ENCODE measurements around the gene HDAC11. TPM values are rescaled to one million over a fixed set of nuclear protein-coding genes. Genes with fewer than 3 reads are reported as not detected.
A peak's percentile ranks its signal among the peaks of the same experiment; 100 is the strongest.
"Not testable (repeated sequence)": the region's sequence is repeated elsewhere in the genome, so short reads cannot be mapped to it uniquely, and the experiment has no call there.

The HDAC11 gene
- total and polyA plus RNA-seq, 2 donors (not counting 1 experiment from before 2014, with no cell fraction given): 5.2 to 23.1 TPM

- Histone ChIP-seq H4K20me1 (ENCODE audit: control insufficient read depth, extremely low read depth, insufficient read depth, low read length) (no peaks in the 10 kb centered on the region), H3K4me1 (ENCODE audit: control insufficient read depth, extremely low read depth, insufficient read depth, low read length) (no peaks in the 10 kb centered on the region), H3K79me2 (ENCODE audit: control insufficient read depth, insufficient read depth, low read length) (no peaks in the 10 kb centered on the region), H3K4me3 (replicated peaks in 1 of 4; ENCODE audit: control extremely low read depth in 1 of 4, insufficient read depth in 1 of 4, low read depth in 3 of 4, low read length in 4 of 4) (no peak overlapping the region), H3K4me2 (ENCODE audit: extremely low read depth, insufficient read depth, low read length) (no peak overlapping the region), H3K9ac (ENCODE audit: insufficient read depth, low read length) (no peak overlapping the region), H3K36me3 (ENCODE audit: control insufficient read depth, insufficient read depth, low read length) (no peaks in the 10 kb centered on the region), H2AFZ (ENCODE audit: low read length) (no peak overlapping the region), H3K27me3 (ENCODE audit: control insufficient read depth, insufficient read depth, low read length) (no peaks in the 10 kb centered on the region), H3K27ac (ENCODE audit: insufficient read depth, low read length) (no peak overlapping the region), H3K9me3 (ENCODE audit: control insufficient read depth, insufficient read depth, low read depth, low read length) (no peaks in the 10 kb centered on the region)
- TF ChIP-seq EZH2 (IDR thresholded peaks at IDR 0.05; ENCODE audit: low read length, missing control alignments) (no peak), CTCF (conservative IDR thresholded peaks at IDR 0.05 in 1 of 2, IDR thresholded peaks at IDR 0.05 in 1 of 2; ENCODE audit: low read depth in 1 of 2, low read length in 2 of 2) (no peak)
- DNase-seq (ENCODE audit: low read depth in 2 of 2): peak in 1 of 2 donors; percentile 23
Observed at GRCh38 chr3:13498354-13499060, 18.4 kb downstream of the HDAC11 start.

DNA sequence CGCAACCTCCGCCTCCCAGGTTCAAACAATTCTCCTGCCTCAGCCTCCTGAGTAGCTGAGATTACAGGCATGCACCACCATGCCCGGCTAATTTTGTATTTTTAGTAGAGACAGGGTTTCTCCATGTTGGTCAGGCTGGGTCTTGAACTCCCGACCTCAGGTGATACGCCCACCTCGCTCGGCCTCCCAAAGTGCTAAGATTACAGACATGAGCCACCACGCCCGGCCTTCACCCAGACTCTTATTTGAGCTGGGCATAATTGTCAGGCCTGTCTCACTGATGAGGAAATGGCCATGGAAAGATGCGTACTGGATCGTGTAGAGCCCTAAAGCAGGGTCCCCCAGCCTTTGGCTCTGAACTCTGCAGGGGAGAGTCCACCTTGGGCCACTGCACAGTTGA, 19.1 kb downstream of the HDAC11 start:
- DNase-seq (ENCODE audit: low read depth in 2 of 2); H3K27ac ChIP-seq (ENCODE audit: insufficient read depth, low read length); H3K4me2 ChIP-seq (ENCODE audit: extremely low read depth, insufficient read depth, low read length); H3K36me3 ChIP-seq (ENCODE audit: control insufficient read depth, insufficient read depth, low read length); H3K9ac ChIP-seq (ENCODE audit: insufficient read depth, low read length); H3K4me1 ChIP-seq (ENCODE audit: control insufficient read depth, extremely low read depth, insufficient read depth, low read length); H3K79me2 ChIP-seq (ENCODE audit: control insufficient read depth, insufficient read depth, low read length); H3K9me3 ChIP-seq (ENCODE audit: control insufficient read depth, insufficient read depth, low read depth, low read length); H2AFZ ChIP-seq (ENCODE audit: low read length); H4K20me1 ChIP-seq (ENCODE audit: control insufficient read depth, extremely low read depth, insufficient read depth, low read length); H3K27me3 ChIP-seq (ENCODE audit: control insufficient read depth, insufficient read depth, low read length); H3K4me3 ChIP-seq (replicated peaks in 1 of 4; ENCODE audit: control extremely low read depth in 1 of 4, insufficient read depth in 1 of 4, low read depth in 3 of 4, low read length in 4 of 4): not testable (repeated sequence)

DNA sequence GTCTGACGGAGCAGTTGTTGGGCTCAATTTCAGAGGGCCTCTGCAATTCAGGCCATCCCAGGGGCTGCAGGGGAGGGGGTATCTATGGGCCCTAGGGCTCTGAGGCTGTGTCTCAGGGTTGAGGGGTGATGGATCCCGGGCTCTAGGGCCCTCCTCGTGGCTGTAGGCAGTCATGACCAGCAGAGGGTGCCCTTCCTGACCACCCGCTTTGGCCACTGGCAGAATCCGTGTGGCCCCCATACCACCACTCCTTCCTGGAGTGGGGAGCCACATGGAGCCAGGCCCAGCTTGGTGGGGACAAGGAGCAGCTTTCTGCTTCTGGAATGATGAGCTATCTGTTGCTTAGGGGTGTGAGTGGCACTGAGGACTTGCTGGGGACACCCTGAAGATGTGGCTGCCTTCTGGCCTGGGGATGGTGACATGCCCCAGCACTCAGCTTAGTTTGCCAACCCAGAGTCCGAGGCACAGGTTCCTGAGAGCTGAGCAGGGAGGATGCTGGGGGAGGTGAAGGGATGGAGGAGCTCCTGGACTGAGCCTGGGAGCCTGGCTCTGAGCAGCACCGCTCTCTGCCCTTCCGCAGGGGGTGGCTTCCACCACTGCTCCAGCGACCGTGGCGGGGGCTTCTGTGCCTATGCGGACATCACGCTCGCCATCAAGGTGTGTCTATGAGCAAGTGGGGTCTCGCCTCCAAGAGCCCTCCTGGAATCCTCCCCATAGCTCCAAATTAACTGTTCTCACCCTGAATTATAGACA, 20.2 kb downstream of the HDAC11 start:
- TF ChIP-seq CTCF (conservative IDR thresholded peaks at IDR 0.05 in 1 of 2, IDR thresholded peaks at IDR 0.05 in 1 of 2; ENCODE audit: low read depth in 1 of 2, low read length in 2 of 2) (peak; percentile 45 to 57), EZH2 (IDR thresholded peaks at IDR 0.05; ENCODE audit: low read length, missing control alignments) (no peak)
- Histone ChIP-seq H3K36me3 (ENCODE audit: control insufficient read depth, insufficient read depth, low read length) (no peaks in the 10 kb centered on the region), H2AFZ (ENCODE audit: low read length) (no peak overlapping the region), H3K4me1 (ENCODE audit: control insufficient read depth, extremely low read depth, insufficient read depth, low read length) (no peaks in the 10 kb centered on the region), H3K4me3 (replicated peaks in 1 of 4; ENCODE audit: control extremely low read depth in 1 of 4, insufficient read depth in 1 of 4, low read depth in 3 of 4, low read length in 4 of 4) (no peak overlapping the region), H3K27ac (ENCODE audit: insufficient read depth, low read length) (no peak overlapping the region), H3K79me2 (ENCODE audit: control insufficient read depth, insufficient read depth, low read length) (no peaks in the 10 kb centered on the region), H4K20me1 (ENCODE audit: control insufficient read depth, extremely low read depth, insufficient read depth, low read length) (no peaks in the 10 kb centered on the region), H3K4me2 (ENCODE audit: extremely low read depth, insufficient read depth, low read length) (no peak overlapping the region), H3K9me3 (ENCODE audit: control insufficient read depth, insufficient read depth, low read depth, low read length) (no peaks in the 10 kb centered on the region), H3K27me3 (ENCODE audit: control insufficient read depth, insufficient read depth, low read length) (no peaks in the 10 kb centered on the region), H3K9ac (ENCODE audit: insufficient read depth, low read length) (no peak overlapping the region)
- no peak for DNase-seq (ENCODE audit: low read depth in 2 of 2)

All from fibroblast of lung (primary cell).